Measurements from ENCODE around the gene KLHL22. TPM values are rescaled to one million over a fixed set of nuclear protein-coding genes. Genes with fewer than 3 reads are reported as not detected.
"Not testable (repeated sequence)": the region's sequence is repeated elsewhere in the genome, so short reads cannot be mapped to it uniquely, and the experiment has no call there.

Gene KLHL22
- total and polyA plus RNA-seq, 2 experiments from 2014 or later, result 33.8 to 55.0 TPM

- Histone ChIP-seq H3K36me3 (no peaks in the 10 kb centered on the region), H3K4me1 (ENCODE audit: low read depth) (peaks cover 11% of the 10 kb centered on the region), H3K4me3 (peak within 1 kb of the TSS; percentile 78), H3K27me3 (no peaks in the 10 kb centered on the region), H3K27ac (peak within 1 kb of the TSS; percentile 90), H3K9me3 (ENCODE audit: low read depth) (no peaks in the 10 kb centered on the region)
- DNase-seq (ENCODE audit: low read depth in 1 of 2, low spot score in 1 of 2), result peak; percentile 95
- no peak for TF ChIP-seq CTCF (IDR thresholded peaks at IDR 0.05; ENCODE audit: low read depth, low read length)
These were observed 101.7 kb downstream of the KLHL22 start, which contains the start of gene ZNF74 for GRCh38 chr22:20393705-20394476. Gene ZNF74, plus strand, starts transcription at chr22:20394151. Its CDS starts 478 bp downstream, at chr22:20394629.

- H3K36me3 ChIP-seq, result no peaks in the 10 kb centered on the region
- TF ChIP-seq CTCF (IDR thresholded peaks at IDR 0.05; ENCODE audit: low read depth, low read length), result no peak
- no peaks in the 10 kb centered on the region for H3K27me3 ChIP-seq
- no peak overlapping the region for H3K4me3 ChIP-seq
- H3K9me3 ChIP-seq (ENCODE audit: low read depth), result no peaks in the 10 kb centered on the region
- H3K4me1 ChIP-seq (ENCODE audit: low read depth), result peaks cover 11% of the 10 kb centered on the region
- no peak for DNase-seq (ENCODE audit: low read depth in 1 of 2, low spot score in 1 of 2)
- H3K27ac ChIP-seq, result peak overlapping the region; percentile 48
These were observed 102.5 kb downstream of the KLHL22 start for GRCh38 chr22:20392983-20393704.

GRCh38 chr22:20392365-20392881, 103.2 kb downstream of the KLHL22 start:
- peaks cover 11% of the 10 kb centered on the region for H3K4me1 ChIP-seq (ENCODE audit: low read depth)
- not testable (repeated sequence) for H3K27ac ChIP-seq; H3K27me3 ChIP-seq; H3K4me3 ChIP-seq; DNase-seq (ENCODE audit: low read depth in 1 of 2, low spot score in 1 of 2); H3K36me3 ChIP-seq; H3K9me3 ChIP-seq (ENCODE audit: low read depth)

Other genes starting within 250 kb of the KLHL22 start
- 5.3 and 9.8 TPM in 2 replicates for gene RTN4R, start 227.5 kb downstream of the KLHL22 start, total RNA-seq
- gene RTN4R, start 227.5 kb downstream of the KLHL22 start, polyA plus RNA-seq, result 5.2 and 7.4 TPM in 2 replicates
- gene DGCR6L, start 175.7 kb downstream of the KLHL22 start, total RNA-seq, result 89.6 and 104 TPM in 2 replicates
- gene DGCR6L, start 175.7 kb downstream of the KLHL22 start, polyA plus RNA-seq, result 126 and 157 TPM in 2 replicates
- gene ZNF74, start 101.6 kb downstream of the KLHL22 start, total RNA-seq, result 35.6 and 90.9 TPM in 2 replicates
- 24.4 and 30.1 TPM in 2 replicates for gene ZNF74, start 101.6 kb downstream of the KLHL22 start, polyA plus RNA-seq
- 42.0 and 66.1 TPM in 2 replicates for gene SCARF2, start 58.0 kb downstream of the KLHL22 start, total RNA-seq
- gene SCARF2, start 58.0 kb downstream of the KLHL22 start, polyA plus RNA-seq, result 38.0 and 67.4 TPM in 2 replicates
- 41.9 and 45.1 TPM in 2 replicates for gene MED15, start 11.8 kb upstream of the KLHL22 start, total RNA-seq
- 45.3 and 59.5 TPM in 2 replicates for gene MED15, start 11.8 kb upstream of the KLHL22 start, polyA plus RNA-seq